ENCODE results near the gene GIMAP6. TPM values are rescaled to one million over a fixed set of nuclear protein-coding genes. Genes with fewer than 3 reads are reported as not detected.
"Not testable (repeated sequence)": the region's sequence is repeated elsewhere in the genome, so short reads cannot be mapped to it uniquely, and the experiment has no call there.

Gene GIMAP6
- total and polyA plus RNA-seq, 8 donors: 0.89 to 18.4 (median 6.0) TPM

- WGBS, 5 donors: 60 to 90% (median 79%) methylated on average over 1 of the region's 1 CpG
- intact Hi-C loops (cut with DNase I; ENCODE audit: low total_unique reads): no loop called here
- no peak overlapping the region for H3K4me3 ChIP-seq
- H3K27ac ChIP-seq: peak overlapping the region in 4 of 5 donors; percentile 45 to 65 (median 64)
- no peaks in the 10 kb centered on the region for H3K36me3 ChIP-seq
- H3K4me1 ChIP-seq: peaks cover 0 to 18% (median 3%) of the 10 kb centered on the region in 4 donors
- H3K27me3 ChIP-seq: no peaks in the 10 kb centered on the region
- peaks cover 0 to 12% (median 11%) of the 10 kb centered on the region in 4 donors for H3K9me3 ChIP-seq
- no peak for DNase-seq
- no peak for TF ChIP-seq POLR2AphosphoS5 (IDR thresholded peaks at IDR 0.05)
- no peak for TF ChIP-seq EP300 (IDR thresholded peaks at IDR 0.05)
- TF ChIP-seq CTCF (IDR thresholded peaks at IDR 0.05): no peak
These were observed 44.6 kb downstream of the GIMAP6 start for GRCh38 chr7:150587551-150587950.

DNA sequence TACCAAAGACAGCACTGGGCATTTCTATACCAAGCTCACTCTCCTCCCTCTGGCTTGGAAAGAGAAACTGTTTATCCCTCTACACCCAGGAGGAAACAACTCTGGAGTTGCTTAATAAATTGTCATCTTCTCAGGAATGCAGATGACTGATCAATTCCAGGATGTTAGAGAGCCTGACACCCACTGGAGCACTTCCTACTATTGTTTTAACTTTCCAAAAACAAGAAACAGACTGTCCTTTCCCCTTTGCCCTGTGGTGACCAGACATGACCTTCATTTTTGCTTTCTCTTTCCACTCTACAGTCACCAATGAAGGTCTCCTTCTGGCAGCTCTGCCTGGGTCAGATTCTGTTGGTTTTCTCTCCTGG is 45.4 kb downstream of the GIMAP6 start:
- Histone ChIP-seq H3K36me3 (no peaks in the 10 kb centered on the region), H3K27me3 (no peaks in the 10 kb centered on the region), H3K4me3 (no peak overlapping the region), H3K27ac (peak overlapping the region; percentile 45 to 65 (median 63)), H3K4me1 (peaks cover 0 to 18% (median 3%) of the 10 kb centered on the region in 4 donors), H3K9me3 (peaks cover 0 to 6% (median 4%) of the 10 kb centered on the region in 4 donors)
- intact Hi-C loops (cut with DNase I; ENCODE audit: low total_unique reads): no loop called here
- TF ChIP-seq EP300 (IDR thresholded peaks at IDR 0.05): no peak
- peak in 2 of 3 donors; percentile 8 to 39 for TF ChIP-seq POLR2AphosphoS5 (IDR thresholded peaks at IDR 0.05)
- peak in 1 of 2 donors; percentile 30 for DNase-seq

DNA sequence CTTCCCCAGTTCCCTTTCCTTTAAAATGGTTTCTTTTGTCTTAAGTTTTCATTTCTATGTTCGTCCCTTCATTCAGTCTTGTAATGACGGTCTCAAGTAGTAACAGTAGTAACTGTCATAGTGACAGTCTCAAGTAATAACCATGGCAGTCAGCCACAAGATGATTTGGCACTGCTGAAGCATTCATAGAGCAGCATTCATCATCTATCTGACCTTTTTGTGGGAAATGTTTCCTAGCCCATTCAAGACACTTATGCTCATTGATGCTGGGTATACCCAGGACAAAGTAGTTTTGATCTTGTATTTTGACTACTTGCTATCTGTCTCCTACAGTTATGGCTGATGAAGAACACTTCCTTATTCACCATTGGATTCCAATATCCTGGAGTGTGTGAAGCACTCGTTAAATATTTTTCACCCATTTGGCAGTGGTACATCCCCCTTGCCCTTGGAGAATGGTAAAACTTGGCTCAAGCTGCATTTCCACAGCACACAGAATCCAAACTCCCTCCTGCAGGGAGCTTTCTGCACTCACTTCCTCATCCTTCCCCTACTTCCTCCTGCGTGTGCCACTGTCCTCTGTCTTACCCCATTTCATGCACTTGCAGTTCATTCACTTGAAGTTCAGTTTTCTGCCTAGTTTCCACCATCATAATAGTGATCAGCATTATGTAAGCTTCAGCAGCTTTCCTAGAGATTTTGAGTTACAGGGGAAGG is 46.0 kb downstream of the GIMAP6 start:
- TF ChIP-seq POLR2A (IDR thresholded peaks at IDR 0.05) (no peak), POLR2AphosphoS5 (IDR thresholded peaks at IDR 0.05) (no peak)
- peaks cover 0 to 18% (median 3%) of the 10 kb centered on the region in 4 donors for H3K4me1 ChIP-seq
- no peak for DNase-seq

DNA sequence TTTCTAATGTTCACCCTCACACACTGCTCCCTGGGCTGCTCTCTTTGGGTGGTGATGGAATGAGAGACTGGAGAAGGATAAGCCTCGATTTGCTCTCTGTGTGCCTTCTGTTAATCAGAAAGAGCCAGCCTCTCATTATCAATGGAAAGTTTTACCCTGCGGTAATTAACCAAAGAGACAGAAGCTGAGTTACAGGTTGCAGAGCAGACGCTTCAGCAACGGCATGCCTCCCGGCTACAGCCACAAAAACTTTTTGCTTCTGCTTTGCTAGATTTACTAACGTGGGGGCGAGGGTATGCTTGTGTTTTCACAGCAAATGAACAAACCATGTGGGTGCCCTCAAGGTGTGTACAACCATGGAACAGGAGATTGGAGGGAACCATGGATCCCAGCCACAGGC is 47.0 kb downstream of the GIMAP6 start:
- 77 to 84% (median 78%) methylated on average over 7 of the region's 7 CpGs for WGBS, 5 donors
- no peak for DNase-seq
- H3K27me3 ChIP-seq: no peaks in the 10 kb centered on the region
- peaks cover 0 to 26% (median 3%) of the 10 kb centered on the region in 4 donors for H3K4me1 ChIP-seq
- intact Hi-C loops (cut with DNase I; ENCODE audit: low total_unique reads): no loop called here
- H3K4me3 ChIP-seq: no peak overlapping the region
- TF ChIP-seq CTCF (IDR thresholded peaks at IDR 0.05) (no peak), POLR2A (IDR thresholded peaks at IDR 0.05) (no peak)
- H3K9me3 ChIP-seq: peaks cover 0 to 9% (median 0%) of the 10 kb centered on the region in 4 donors
- peak overlapping the region in 1 of 5 donors; percentile 65 for H3K27ac ChIP-seq
- H3K36me3 ChIP-seq: no peaks in the 10 kb centered on the region

More for the DNA sequence above, 46.0 kb downstream of the GIMAP6 start:
- Histone ChIP-seq H3K36me3 (no peaks in the 10 kb centered on the region), H3K27ac (peak overlapping the region; percentile 30 to 65 (median 63)), H3K4me3 (no peak overlapping the region), H3K27me3 (no peaks in the 10 kb centered on the region), H3K9me3 (peaks cover 0 to 2% (median 0%) of the 10 kb centered on the region in 4 donors)
- intact Hi-C loops (cut with DNase I; ENCODE audit: low total_unique reads): no loop called here
- WGBS, 5 donors: 49 to 72% (median 67%) methylated on average over 4 of the region's 4 CpGs

- Histone ChIP-seq H3K27me3 (no peaks in the 10 kb centered on the region), H3K4me1 (peaks cover 0 to 13% (median 0%) of the 10 kb centered on the region in 4 donors), H3K36me3 (no peaks in the 10 kb centered on the region), H3K4me3 (no peak overlapping the region), H3K27ac (no peak overlapping the region), H3K9me3 (peaks cover 0 to 9% (median 0%) of the 10 kb centered on the region in 4 donors)
- TF ChIP-seq POLR2A (IDR thresholded peaks at IDR 0.05): no peak
- TF ChIP-seq EP300 (IDR thresholded peaks at IDR 0.05): no peak
- no peak for TF ChIP-seq POLR2AphosphoS5 (IDR thresholded peaks at IDR 0.05)
- no peak for TF ChIP-seq CTCF (IDR thresholded peaks at IDR 0.05)
- 72 to 83% (median 76%) methylated on average over 3 of the region's 3 CpGs for WGBS, 5 donors
- no peak for DNase-seq
- intact Hi-C loops (cut with DNase I; ENCODE audit: low total_unique reads): no loop called here
These were observed 51.4 kb downstream of the GIMAP6 start for GRCh38 chr7:150580638-150581394.

DNA sequence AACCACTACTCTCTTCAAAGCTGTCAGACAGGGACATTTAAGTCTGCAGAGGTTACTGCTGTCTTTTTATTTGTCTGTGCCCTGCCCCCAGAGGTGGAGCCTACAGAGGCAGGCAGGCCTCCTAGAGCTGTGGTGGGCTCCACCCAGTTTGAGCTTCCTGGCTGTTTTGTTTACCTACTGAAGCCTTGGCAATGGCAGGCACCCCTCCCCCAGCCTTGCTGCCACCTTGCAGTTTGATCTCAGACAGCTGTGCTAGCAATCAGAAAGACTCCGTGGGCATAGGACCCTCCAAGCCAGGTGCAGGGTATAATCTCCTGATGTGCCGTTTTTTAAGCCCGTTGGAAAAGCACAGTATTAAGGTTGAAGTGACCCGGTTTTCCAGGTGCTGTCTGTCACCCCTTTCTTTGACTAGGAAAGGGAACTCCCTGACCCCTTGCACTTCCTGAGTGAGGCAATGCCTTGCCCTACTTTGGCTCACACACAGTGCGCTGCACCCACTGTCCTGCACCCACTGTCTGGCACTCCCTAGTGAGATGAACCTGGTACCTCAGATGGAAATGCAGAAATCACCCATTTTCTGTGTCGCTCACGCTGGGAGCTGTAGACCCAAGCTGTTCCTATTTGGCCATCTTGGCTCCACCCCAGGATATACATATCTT is 52.1 kb downstream of the GIMAP6 start:
- intact Hi-C loops (cut with DNase I; ENCODE audit: low total_unique reads): not testable (repeated sequence)

More for the DNA sequence above, 52.1 kb downstream of the GIMAP6 start:
- H3K4me1 ChIP-seq: peaks cover 0 to 12% (median 0%) of the 10 kb centered on the region in 4 donors
- WGBS, 5 donors: 46 to 82% (median 74%) methylated on average over 6 to 7 of the region's 7 CpGs
- not testable (repeated sequence) for H3K36me3 ChIP-seq, H3K27me3 ChIP-seq, H3K27ac ChIP-seq, DNase-seq, H3K4me3 ChIP-seq
- peaks cover 0 to 15% (median 0%) of the 10 kb centered on the region in 4 donors for H3K9me3 ChIP-seq

All from stomach (tissue), 9 donors.